Endothelial cell of umbilical vein (primary cell): Measurements from ENCODE around the gene HDAC4. TPM values are rescaled to one million over a fixed set of nuclear protein-coding genes. Genes with fewer than 3 reads are reported as not detected.

Experiments
- BruUV-seq: library from RNA; stranded (reverse); fragments of 400-500 nt; replicated peaks from 2 replicates; lab custom pipeline; 2021; lab: Mats Ljungman, UMichigan
- CTCF ChIA-PET: fragments of 300-600, 350-600 bp; sonication (Branson Sonifier 250); formaldehyde crosslinking; loops from one replicate; lab custom pipeline; 2021; ENCODE audit warnings: antibody characterized with exemption, inconsistent platforms; lab: Charles Lee
- POLR2A ChIA-PET: fragments of 300-600, 350-600 bp; sonication (Branson Sonifier 250); formaldehyde crosslinking; loops from one replicate; lab custom pipeline; 2021; ENCODE audit warnings: antibody characterized with exemption, inconsistent platforms; lab: Charles Lee
- DNase-seq: peaks from one replicate; pipeline ENCODE4 v3.0.0-alpha.2; 2011; ENCODE audit warnings: low read depth, low spot score
- FAIRE-seq: peaks from 2 replicates; lab custom pipeline; 2011; peaks lifted over from hg19 to GRCh38; lab: Jason Lieb, UNC
- H2AFZ ChIP-seq: 2 replicates; pipeline ENCODE4 v1.6.0; 2012; ENCODE audit warnings: low read depth, low read length, control low read depth, inconsistent platforms
- H3K27ac ChIP-seq: 2 replicates; pipeline ENCODE4 v1.5.1; 2011; ENCODE audit warnings: low read depth, mild to moderate bottlenecking, control low read depth, low read length, moderate library complexity; ENCODE audit not compliant: insufficient read depth
- H3K27me3 ChIP-seq, 2 experiments: 2 replicates each; pipeline versions ENCODE4 v1.6.0 to v1.6.1; 2011; ENCODE audit warnings: low read length in 2 of 2, mixed read lengths in 1 of 2; ENCODE audit not compliant: control insufficient read depth in 2 of 2, insufficient read depth in 2 of 2
- H3K36me3 ChIP-seq, 2 experiments: 2 replicates in 1 of 2; 3 replicates in 1 of 2; pipeline ENCODE4 v1.5.1; 2011; ENCODE audit warnings: low read length in 2 of 2, mild to moderate bottlenecking in 1 of 2, moderate library complexity in 1 of 2; ENCODE audit not compliant: control insufficient read depth in 2 of 2, insufficient read depth in 2 of 2; ENCODE audit errors: extremely low read depth in 1 of 2
- H3K4me1 ChIP-seq: 3 replicates; pipeline ENCODE4 v1.5.1; 2011; ENCODE audit warnings: mild to moderate bottlenecking, low read length; ENCODE audit not compliant: control insufficient read depth, insufficient read depth; ENCODE audit errors: extremely low read depth
- H3K4me2 ChIP-seq: 2 replicates; pipeline ENCODE4 v1.6.1; 2011; ENCODE audit warnings: low read length, control low read depth, mixed read lengths; ENCODE audit not compliant: insufficient read depth
- H3K4me3 ChIP-seq, 3 experiments: fragments of 200-600 bp in 1 of 3; sonication (generic), shearing (Covaris generic) in 1 of 3; replicated peaks in 1 of 3; 2 replicates each; pipeline ENCODE4 v1.5.1; 2011 to 2016; ENCODE audit warnings: control low read depth in 3 of 3, low read length in 3 of 3, mild to moderate bottlenecking in 2 of 3, inconsistent platforms in 1 of 3, low read depth in 1 of 3, moderate library complexity in 1 of 3; ENCODE audit not compliant: insufficient read depth in 1 of 3
- H3K79me2 ChIP-seq: 2 replicates; pipeline ENCODE4 v1.6.0; 2012; ENCODE audit warnings: low read length, inconsistent platforms; ENCODE audit not compliant: control insufficient read depth, insufficient read depth
- H3K9ac ChIP-seq: replicated peaks from 2 replicates; pipeline ENCODE3; 2011; ENCODE audit warnings: low read length, control low read depth; ENCODE audit not compliant: insufficient read depth; ENCODE audit errors: extremely low read depth
- H3K9me1 ChIP-seq: replicated peaks from 3 replicates; pipeline ENCODE4 v1.6.0; 2011; ENCODE audit warnings: mild to moderate bottlenecking, low read length; ENCODE audit not compliant: control insufficient read depth, insufficient read depth; ENCODE audit errors: extremely low read depth
- H3K9me3 ChIP-seq: replicated peaks from 2 replicates; pipeline ENCODE4 v1.5.1; 2012; ENCODE audit warnings: low read length, inconsistent platforms; ENCODE audit not compliant: control insufficient read depth, insufficient read depth
- H4K20me1 ChIP-seq: replicated peaks from 2 replicates; pipeline ENCODE3; 2011; ENCODE audit warnings: mild to moderate bottlenecking, low read length; ENCODE audit not compliant: control insufficient read depth, insufficient read depth; ENCODE audit errors: extremely low read depth
- CTCF ChIP-seq, 2 donors: IDR thresholded peaks; 1 replicate in 1 of 2; 2 replicates in 1 of 2; pipeline ENCODE4 v1.5.1; 2011; ENCODE audit warnings: low read length in 2 of 2, mild to moderate bottlenecking in 2 of 2, moderate library complexity in 2 of 2, control low read depth in 1 of 2, inconsistent platforms in 1 of 2, low read depth in 1 of 2; ENCODE audit not compliant: insufficient read depth in 1 of 2; ENCODE audit errors: extremely low read depth in 1 of 2
- EZH2 ChIP-seq: IDR thresholded peaks from 2 replicates; pipeline ENCODE4 v1.6.1; 2012; ENCODE audit warnings: borderline replicate concordance, low read depth, mild to moderate bottlenecking, moderate library complexity, low read length, inconsistent platforms; ENCODE audit not compliant: severe bottlenecking
- FOS ChIP-seq: IDR thresholded peaks from 2 replicates; pipeline ENCODE4 v1.6.1; 2011; ENCODE audit warnings: mild to moderate bottlenecking, low read length, moderate library complexity, borderline replicate concordance; ENCODE audit not compliant: insufficient read depth
- GATA2 ChIP-seq: IDR thresholded peaks from 2 replicates; pipeline ENCODE4 v1.7.0; 2011; ENCODE audit warnings: low read depth, mild to moderate bottlenecking, moderate library complexity, mixed read lengths, low read length; ENCODE audit not compliant: insufficient read length, insufficient read depth
- JUN ChIP-seq: IDR thresholded peaks from 2 replicates; pipeline ENCODE4 v1.6.1; 2011; ENCODE audit warnings: borderline replicate concordance, low read depth; ENCODE audit not compliant: insufficient read length, insufficient read depth
- MAX ChIP-seq: IDR thresholded peaks from 2 replicates; pipeline ENCODE4 v1.6.1; 2011; ENCODE audit not compliant: insufficient read depth, insufficient read length
- MYC ChIP-seq: IDR thresholded peaks from one replicate; pipeline ENCODE4 v1.6.1; 2011; ENCODE audit warnings: mild to moderate bottlenecking, low read depth, low read length
- POLR2A ChIP-seq: IDR thresholded peaks from 2 replicates; pipeline ENCODE4 v1.6.1; 2012; ENCODE audit warnings: low read depth, mild to moderate bottlenecking, control low read depth, low read length
- POLR2AphosphoS5 ChIP-seq: IDR thresholded peaks from 2 replicates; pipeline ENCODE4 v1.6.1; 2012; ENCODE audit warnings: low read depth, mild to moderate bottlenecking, control low read depth, low read length, moderate library complexity; ENCODE audit not compliant: insufficient read depth
- dilution Hi-C: fragments of 300-500 bp; cut with MboI; formaldehyde crosslinking; loops from one replicate; pipeline ENCODE4 v1.15.0; 2019; ENCODE audit warnings: low sequenced_read_pairs; ENCODE audit not compliant: extremely low pct_ligation_motif_present
- intact Hi-C: fragments of 100-400 bp; cut with micrococcal nuclease; formaldehyde crosslinking; loops from one replicate; pipeline ENCODE4 v1.10.0; 2022
- polyA plus RNA-seq, 4 experiments: library from polyadenylated mRNA; depleted of rRNA in 3 of 4; stranded (reverse) in 3 of 4; unstranded in 1 of 4; fragments of >200 nt; gene quantifications; 2 replicates each; pipeline versions ENCODE4 v1.2.1 to v1.2.3, GENCODE V29; 2011 to 2012; ENCODE audit warnings: missing spikeins in 1 of 4
- total RNA-seq: library from RNA; stranded (reverse); gene quantifications from 2 replicates; pipeline ENCODE4 v1.2.3, GENCODE V29; 2021

Gene HDAC4
- total and polyA plus RNA-seq, 2 donors (not counting 3 experiments of a cell fraction or from before 2014, with no cell fraction given), result 13.4 to 33.0 TPM

GRCh38 chr2:239305222-239305575 lies 95.6 kb downstream of the HDAC4 start:
- no peak overlapping the region for H3K9ac ChIP-seq
- intact Hi-C loops, result no loop called here
- no peak for DNase-seq
- no peak for FAIRE-seq
- ChIA-PET POLR2A (no interaction called here), CTCF (interaction anchor here (1.6 kb wide), 1 partner anchor 8 kb away, joined by 4 read pairs; no protein-coding TSS in a partner anchor)
- no peaks in the 10 kb centered on the region for H3K27me3 ChIP-seq
- TF ChIP-seq EZH2, result no peak
- TF ChIP-seq GATA2, result no peak
- TF ChIP-seq POLR2A, result no peak
- no peak for TF ChIP-seq POLR2AphosphoS5
- TF ChIP-seq FOS, result no peak
- no peak for TF ChIP-seq MAX
- TF ChIP-seq CTCF (IDR thresholded peaks at IDR 0.05; ENCODE audit: extremely low read depth in 1 of 2, insufficient read depth in 1 of 2, low read depth in 1 of 2, low read length in 2 of 2), result no peak
- TF ChIP-seq JUN, result no peak
- no peak for TF ChIP-seq MYC
- H3K79me2 ChIP-seq, result no peaks in the 10 kb centered on the region
- no peak overlapping the region for H3K27ac ChIP-seq
- no peak overlapping the region for H3K4me2 ChIP-seq
- no peaks in the 10 kb centered on the region for H4K20me1 ChIP-seq
- no peak overlapping the region for H3K4me3 ChIP-seq
- H3K9me1 ChIP-seq, result no peaks in the 10 kb centered on the region
- no peaks in the 10 kb centered on the region for H3K9me3 ChIP-seq
- BruUV-seq, result no TSS peak
- dilution Hi-C loops, result no loop called here
- no peaks in the 10 kb centered on the region for H3K4me1 ChIP-seq
- no peaks in the 10 kb centered on the region for H3K36me3 ChIP-seq
- H2AFZ ChIP-seq, result no peak overlapping the region
